Parathyroid adenoma (tissue), 2 donors: Measurements from ENCODE around the gene PDCD4.

Source experiments
- H2AFZ ChIP-seq: fragments of 300-600 bp; sonication (generic); one replicate; pipeline ENCODE4 v1.7.0; 2017; ENCODE audit warnings: antibody characterized with exemption, mild to moderate bottlenecking
- H3K27ac ChIP-seq: fragments of 300-600 bp; sonication (generic); one replicate; pipeline ENCODE4 v1.7.0; 2017
- H3K27me3 ChIP-seq: fragments of 300-600 bp; sonication (generic); one replicate; pipeline ENCODE4 v1.7.0; 2017; ENCODE audit warnings: low read length; ENCODE audit not compliant: control insufficient read depth, insufficient read depth
- H3K36me3 ChIP-seq: fragments of 300-600 bp; sonication (generic); one replicate; pipeline ENCODE4 v1.7.0; 2017; ENCODE audit warnings: low read length; ENCODE audit not compliant: control insufficient read depth, insufficient read depth
- H3K4me1 ChIP-seq: fragments of 300-600 bp; sonication (generic); one replicate; pipeline ENCODE4 v1.7.0; 2017; ENCODE audit warnings: control low read depth
- H3K4me2 ChIP-seq: fragments of 300-600 bp; sonication (generic); one replicate; pipeline ENCODE4 v1.7.0; 2017; ENCODE audit warnings: low read length
- H3K4me3 ChIP-seq: fragments of 300-600 bp; sonication (generic); one replicate; pipeline ENCODE4 v1.7.0; 2017; ENCODE audit warnings: low read depth, low read length
- H3K79me2 ChIP-seq: fragments of 300-600 bp; sonication (generic); one replicate; pipeline ENCODE4 v1.7.0; 2017; ENCODE audit warnings: control low read depth
- H3K9ac ChIP-seq: fragments of 300-600 bp; sonication (generic); one replicate; pipeline ENCODE4 v1.7.0; 2017; ENCODE audit warnings: mild to moderate bottlenecking
- H3K9me3 ChIP-seq: fragments of 300-600 bp; sonication (generic); one replicate; pipeline ENCODE4 v1.7.0; 2017; ENCODE audit warnings: low read length; ENCODE audit not compliant: control insufficient read depth
- TF ChIP-seq, protein P1 (sequence below): fragments of 300-600 bp; sonication (generic); IDR thresholded peaks from one replicate; pipeline ENCODE4 v1.7.0; 2017; ENCODE audit warnings: antibody characterized with exemption, mild to moderate bottlenecking
- donor health status: primary hyperparathyroidism.

Gene PDCD4

GRCh38 chr10:110923856-110924493, 52.2 kb downstream of the PDCD4 start:
- no peak overlapping the region for H2AFZ ChIP-seq
- H3K4me3 ChIP-seq, result no peak overlapping the region
- no peaks in the 10 kb centered on the region for H3K4me1 ChIP-seq
- no peaks in the 10 kb centered on the region for H3K36me3 ChIP-seq
- H3K4me2 ChIP-seq, result no peak overlapping the region
- peaks cover 26% of the 10 kb centered on the region for H3K79me2 ChIP-seq
- H3K9me3 ChIP-seq, result no peaks in the 10 kb centered on the region
- TF ChIP-seq, protein P1, sequence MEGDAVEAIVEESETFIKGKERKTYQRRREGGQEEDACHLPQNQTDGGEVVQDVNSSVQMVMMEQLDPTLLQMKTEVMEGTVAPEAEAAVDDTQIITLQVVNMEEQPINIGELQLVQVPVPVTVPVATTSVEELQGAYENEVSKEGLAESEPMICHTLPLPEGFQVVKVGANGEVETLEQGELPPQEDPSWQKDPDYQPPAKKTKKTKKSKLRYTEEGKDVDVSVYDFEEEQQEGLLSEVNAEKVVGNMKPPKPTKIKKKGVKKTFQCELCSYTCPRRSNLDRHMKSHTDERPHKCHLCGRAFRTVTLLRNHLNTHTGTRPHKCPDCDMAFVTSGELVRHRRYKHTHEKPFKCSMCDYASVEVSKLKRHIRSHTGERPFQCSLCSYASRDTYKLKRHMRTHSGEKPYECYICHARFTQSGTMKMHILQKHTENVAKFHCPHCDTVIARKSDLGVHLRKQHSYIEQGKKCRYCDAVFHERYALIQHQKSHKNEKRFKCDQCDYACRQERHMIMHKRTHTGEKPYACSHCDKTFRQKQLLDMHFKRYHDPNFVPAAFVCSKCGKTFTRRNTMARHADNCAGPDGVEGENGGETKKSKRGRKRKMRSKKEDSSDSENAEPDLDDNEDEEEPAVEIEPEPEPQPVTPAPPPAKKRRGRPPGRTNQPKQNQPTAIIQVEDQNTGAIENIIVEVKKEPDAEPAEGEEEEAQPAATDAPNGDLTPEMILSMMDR, result no peak
- no peak overlapping the region for H3K9ac ChIP-seq
- no peak overlapping the region for H3K27ac ChIP-seq
- no peaks in the 10 kb centered on the region for H3K27me3 ChIP-seq

DNA sequence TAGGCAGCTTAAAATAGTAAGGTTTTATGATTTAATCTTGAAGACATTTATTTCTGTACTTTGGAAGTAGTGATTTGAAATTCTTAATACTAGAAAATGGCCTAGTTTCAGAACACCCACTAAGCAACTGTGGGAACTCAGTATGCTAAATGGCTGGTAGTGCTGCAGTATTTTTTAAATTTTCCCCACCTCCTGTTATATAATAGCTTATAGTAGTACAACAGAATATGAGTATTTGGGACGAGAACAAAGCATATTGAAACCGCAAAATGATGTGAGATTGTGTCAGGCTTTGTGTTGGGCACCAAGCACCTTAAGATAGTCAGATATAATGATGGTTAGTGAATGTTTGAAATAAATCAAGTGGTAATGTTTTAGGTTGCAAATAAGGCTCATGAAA, 55.7 kb downstream of the PDCD4 start:
- TF ChIP-seq, protein P1, result no peak
- no peak overlapping the region for H3K4me2 ChIP-seq
- no peak overlapping the region for H2AFZ ChIP-seq
- no peak overlapping the region for H3K27ac ChIP-seq
- H3K27me3 ChIP-seq, result no peaks in the 10 kb centered on the region
- H3K4me3 ChIP-seq, result no peak overlapping the region
- H3K9ac ChIP-seq, result no peak overlapping the region
- H3K79me2 ChIP-seq, result peaks cover 29% of the 10 kb centered on the region
- no peaks in the 10 kb centered on the region for H3K4me1 ChIP-seq
- no peaks in the 10 kb centered on the region for H3K36me3 ChIP-seq
- no peaks in the 10 kb centered on the region for H3K9me3 ChIP-seq

DNA sequence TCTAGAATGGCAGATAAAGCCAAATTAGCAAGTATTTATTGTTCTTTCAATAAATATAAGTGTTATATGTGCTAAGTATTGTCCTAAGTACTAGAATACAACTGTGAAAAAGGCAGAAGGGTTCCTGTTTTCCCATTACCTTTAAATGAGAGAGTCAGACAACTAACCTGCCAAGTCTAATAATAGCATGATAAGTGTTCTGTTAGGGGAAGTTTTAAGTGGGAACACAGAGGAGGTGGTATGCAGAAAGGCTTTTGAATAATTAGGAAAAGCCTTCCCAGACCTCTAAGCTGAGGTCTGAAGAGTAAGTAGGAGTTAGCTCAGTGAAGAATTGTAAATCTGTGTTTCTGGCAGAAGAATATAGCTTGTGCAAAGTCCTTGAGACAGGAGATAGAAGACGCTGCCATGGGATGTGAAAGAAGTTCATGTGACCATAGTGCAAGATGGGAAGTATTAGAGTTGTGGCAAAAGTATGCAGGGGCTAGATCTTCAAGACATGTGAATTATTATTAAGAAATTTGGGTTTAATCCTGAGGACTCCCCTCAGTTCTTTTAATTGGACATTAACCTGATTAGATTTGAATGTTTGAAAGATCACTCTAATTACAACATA, 60.1 kb downstream of the PDCD4 start:
- Histone ChIP-seq H3K9me3 (no peaks in the 10 kb centered on the region), H3K27ac (no peak overlapping the region), H3K4me3 (no peak overlapping the region), H3K4me1 (no peaks in the 10 kb centered on the region), H3K79me2 (peaks cover 30% of the 10 kb centered on the region), H3K4me2 (no peak overlapping the region), H3K9ac (no peak overlapping the region), H3K27me3 (no peaks in the 10 kb centered on the region), H2AFZ (no peak overlapping the region), H3K36me3 (no peaks in the 10 kb centered on the region)
- TF ChIP-seq, protein P1, result no peak

- Histone ChIP-seq H3K4me2 (no peak overlapping the region), H3K9me3 (no peaks in the 10 kb centered on the region), H3K4me1 (no peaks in the 10 kb centered on the region), H2AFZ (no peak overlapping the region), H3K79me2 (peaks cover 22% of the 10 kb centered on the region), H3K36me3 (no peaks in the 10 kb centered on the region), H3K27ac (no peak overlapping the region), H3K27me3 (no peaks in the 10 kb centered on the region), H3K4me3 (no peak overlapping the region), H3K9ac (no peak overlapping the region)
- TF ChIP-seq, protein P1, result no peak
Observed at GRCh38 chr10:110932505-110933180, 60.9 kb downstream of the PDCD4 start.
